Thyroid gland (tissue), 4 donors: ENCODE measurements around the gene DTD1.

ENCODE experiments used
- CTCF ChIP-seq, 6 experiments: fragments of 200-600 bp in 3 of 6; fragments of 450-650 bp in 3 of 6; sonication (generic) in 3 of 6; IDR thresholded peaks; one replicate each; pipeline ENCODE4 v1.5.1; 2016 to 2019; ENCODE audit warnings: antibody characterized with exemption in 6 of 6, mild to moderate bottlenecking in 2 of 6, inconsistent platforms in 1 of 6, moderate library complexity in 1 of 6
- POLR2A ChIP-seq, 2 donors: fragments of 450-650 bp; IDR thresholded peaks; one replicate each; pipeline ENCODE4 v1.6.1; 2017; ENCODE audit warnings: antibody characterized with exemption in 2 of 2, mild to moderate bottlenecking in 2 of 2, moderate library complexity in 1 of 2

- no peak for TF ChIP-seq POLR2A (IDR thresholded peaks at IDR 0.05)
- no peak for TF ChIP-seq CTCF (IDR thresholded peaks at IDR 0.05)
These were observed 74.6 kb downstream of the DTD1 start for GRCh38 chr20:18662279-18663040.
